HepG2 (cell line): Measurements from ENCODE around the gene DEFB128. TPM values are rescaled to one million over a fixed set of nuclear protein-coding genes. Genes with fewer than 3 reads are reported as not detected.

Experiments used
- ATAC-seq: fragments of 200-7000 bp; cut with Tn5 transposase; 3 replicates; pipeline ENCODE4 v1.9.1; 2020; ENCODE audit warnings: mild to moderate bottlenecking, moderate library complexity
- BruUV-seq: library from RNA; stranded (reverse); fragments of 400-500 nt; replicated peaks from 2 replicates; lab custom pipeline; 2021; lab: Mats Ljungman, UMichigan
- CTCF ChIA-PET: fragments of 300-600 bp; formaldehyde crosslinking; extraction: SDS; loops from one replicate; lab custom pipeline; 2021; ENCODE audit warnings: low total read pairs, inconsistent platforms, low intra/inter-chr PET ratio; lab: Yijun Ruan, JAX
- POLR2A ChIA-PET: fragments of 350-600 bp; sonication (Branson Sonifier 250); formaldehyde crosslinking; loops from one replicate; lab custom pipeline; 2020; ENCODE audit warnings: antibody characterized with exemption, inconsistent platforms; lab: Yijun Ruan, JAX
- DNase-seq: peaks from one replicate; pipeline ENCODE4 v3.0.0-alpha.2; 2015; ENCODE audit warnings: low spot score
- FAIRE-seq: peaks from 3 replicates; lab custom pipeline; 2011; peaks lifted over from hg19 to GRCh38; lab: Jason Lieb, UNC
- H2AFZ ChIP-seq: one replicate; pipeline ENCODE4 v1.6.1; 2011; ENCODE audit warnings: low read length, inconsistent platforms
- H3K27ac ChIP-seq: fragments of 300-600 bp; 3 replicates; pipeline ENCODE4 v1.8.0; 2011; ENCODE audit warnings: mixed run types, mild to moderate bottlenecking, mixed read lengths, low read length, inconsistent platforms; ENCODE audit not compliant: insufficient read depth; ENCODE audit errors: extremely low read length
- H3K27me3 ChIP-seq, 2 experiments: fragments of 200-600 bp in 1 of 2; 2 replicates in 1 of 2; 3 replicates in 1 of 2; pipeline versions ENCODE4 v1.6.0 to v1.8.0; 2011; ENCODE audit warnings: low read length in 2 of 2, mild to moderate bottlenecking in 2 of 2, moderate library complexity in 2 of 2, inconsistent platforms in 1 of 2; ENCODE audit not compliant: insufficient read depth in 2 of 2, control insufficient read depth in 1 of 2
- H3K36me3 ChIP-seq, 2 experiments: fragments of 200-600 bp in 1 of 2; replicated peaks in 1 of 2; 2 replicates in 1 of 2; 3 replicates in 1 of 2; pipeline versions ENCODE4 v1.5.1 to v1.8.0; 2011; ENCODE audit warnings: low read length in 2 of 2, inconsistent platforms in 1 of 2; ENCODE audit not compliant: insufficient read depth in 2 of 2, control insufficient read depth in 1 of 2
- H3K4me1 ChIP-seq: 2 replicates; pipeline ENCODE4 v1.5.1; 2012; ENCODE audit warnings: low read length, inconsistent platforms; ENCODE audit not compliant: insufficient read depth
- H3K4me2 ChIP-seq: 2 replicates; pipeline ENCODE4 v1.6.0; 2011; ENCODE audit warnings: low read depth, low read length, inconsistent platforms
- H3K4me3 ChIP-seq, 3 experiments: fragments of 200-600 bp in 1 of 3; sonication (generic), shearing (Covaris generic) in 1 of 3; replicated peaks in 1 of 3; 2 replicates each; pipeline ENCODE4 v1.5.1; 2011 to 2016; ENCODE audit warnings: low read length in 3 of 3, inconsistent platforms in 2 of 3, low read depth in 2 of 3, mild to moderate bottlenecking in 2 of 3, control low read depth in 1 of 3, mixed read lengths in 1 of 3; ENCODE audit not compliant: insufficient read depth in 1 of 3
- H3K79me2 ChIP-seq: one replicate; pipeline ENCODE4 v1.6.1; 2011; ENCODE audit warnings: low read length, inconsistent platforms; ENCODE audit not compliant: insufficient read depth
- H3K9ac ChIP-seq: 2 replicates; pipeline ENCODE4 v1.6.0; 2011; ENCODE audit warnings: mild to moderate bottlenecking, low read depth, low read length, inconsistent platforms; ENCODE audit not compliant: insufficient read depth
- H3K9me3 ChIP-seq: 2 replicates; pipeline ENCODE4 v1.5.1; 2012; ENCODE audit warnings: mild to moderate bottlenecking, low read length
- H4K20me1 ChIP-seq: 2 replicates; pipeline ENCODE4 v1.6.0; 2011; ENCODE audit warnings: inconsistent platforms, mild to moderate bottlenecking, low read length, moderate library complexity; ENCODE audit not compliant: insufficient read depth
- PRPF4 ChIP-seq: fragments of 200-400 bp; formaldehyde crosslinking; IDR thresholded peaks from 2 replicates; pipeline ENCODE4 v1.6.1; 2016; ENCODE audit warnings: low read length, low read depth; ENCODE audit not compliant: poor library complexity, severe bottlenecking
- TAF1 ChIP-seq: sonication (generic); formaldehyde crosslinking; IDR thresholded peaks from 2 replicates; pipeline ENCODE4 v1.4.0; 2020; ENCODE audit warnings: missing genetic modification reagents
- ZNF331 ChIP-seq: sonication (generic); formaldehyde crosslinking; IDR thresholded peaks from 2 replicates; pipeline ENCODE4 v1.4.0; 2020; ENCODE audit warnings: missing genetic modification reagents
- WGBS: methylation state at CpG from one replicate; pipeline ENCODE4 v1.1.6; 2017; ENCODE audit warnings: low lambda C conversion rate; 5-methylcytosine and 5-hydroxymethylcytosine counted together
- in situ Hi-C: cut with HindIII; loops from 2 replicates; pipeline ENCODE4 v1.10.0; 2017; ENCODE audit warnings: low pct_unique_long_range_greater_than_20kb; ENCODE audit not compliant: extremely low pct_ligation_motif_present
- intact Hi-C: fragments of 100-400 bp; cut with micrococcal nuclease; formaldehyde crosslinking; loops from one replicate; pipeline ENCODE4 v1.10.0; 2022; ENCODE audit not compliant: unreplicated experiment
- polyA plus RNA-seq, 8 experiments: library from polyadenylated mRNA; depleted of rRNA in 3 of 8; stranded (reverse) in 7 of 8; unstranded in 1 of 8; fragments of >200 nt; fragmentation: Illumina TruSeq in 4 of 8; extraction: Trizol in 4 of 8; gene quantifications; 2 replicates each; pipeline versions ENCODE4 v1.2.1 to v1.2.3, GENCODE V29; 2011 to 2016; ENCODE audit warnings: low read depth in 4 of 8, missing spikeins in 1 of 8, mixed read lengths in 1 of 8; ENCODE audit not compliant: insufficient read depth in 1 of 8
- total RNA-seq, 5 experiments: library from RNA; depleted of rRNA; stranded (reverse); fragments of >200 nt; fragmentation: Illumina TruSeq; extraction: Trizol; gene quantifications; 2 replicates each; pipeline ENCODE4 v1.2.3, GENCODE V29; 2016; ENCODE audit warnings: low read depth in 1 of 5
- TF ChIP-seq, protein P1 (sequence below): IDR thresholded peaks from 2 replicates; pipeline ENCODE4 v1.6.1; 2012; ENCODE audit warnings: low read depth, low read length, improper control_type of control experiment
- TF ChIP-seq, protein P2 (sequence below): sonication (generic); formaldehyde crosslinking; IDR thresholded peaks from 2 replicates; pipeline ENCODE4 v1.8.1; 2023; ENCODE audit warnings: mild to moderate bottlenecking, inconsistent platforms, moderate library complexity, missing genetic modification reagents, borderline replicate concordance
- TF ChIP-seq, protein P3 (sequence below): sonication (generic); formaldehyde crosslinking; IDR thresholded peaks from 2 replicates; pipeline ENCODE4 v1.5.0; 2020; ENCODE audit warnings: missing genetic modification reagents, mild to moderate bottlenecking, borderline replicate concordance
- TF ChIP-seq, protein P4 (sequence below): sonication (generic); formaldehyde crosslinking; IDR thresholded peaks from 2 replicates; pipeline ENCODE4 v1.4.0; 2020; ENCODE audit warnings: missing genetic modification reagents, borderline replicate concordance

Gene DEFB128
- total and polyA plus RNA-seq, 2 of the 13 experiments (the other 11 are each of a cell fraction or from before 2014, with no cell fraction given), result not detected

DNA sequence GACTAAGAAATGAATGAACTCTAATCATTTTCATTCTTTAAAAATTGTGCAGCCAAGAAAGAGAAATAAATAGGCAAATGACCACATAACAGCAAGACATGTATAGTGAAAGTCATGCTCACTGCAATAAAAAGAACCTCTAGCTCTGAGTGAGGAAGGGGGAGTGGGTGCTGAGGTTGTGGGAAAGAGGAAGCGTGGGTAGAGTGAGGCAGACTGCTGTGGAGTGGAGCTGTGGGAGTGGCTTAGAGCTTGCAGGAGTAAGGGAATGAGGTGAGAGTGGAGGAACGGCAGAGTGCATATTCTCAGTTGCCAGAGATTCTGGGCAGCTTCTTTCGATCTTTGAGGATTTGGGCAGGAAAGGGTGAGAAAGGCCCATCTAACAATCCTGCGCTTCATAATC lies 48.0 kb upstream of the DEFB128 start:
- Histone ChIP-seq H3K27me3 (peaks cover 2 to 15% of the 10 kb centered on the region in 2 experiments; a peak in 3 of 5 replicates), H3K4me1 (no peaks in the 10 kb centered on the region), H3K27ac (no peak overlapping the region), H3K9ac (no peak overlapping the region), H3K4me3 (no peak overlapping the region), H4K20me1 (no peaks in the 10 kb centered on the region), H3K79me2 (no peaks in the 10 kb centered on the region), H3K9me3 (no peaks in the 10 kb centered on the region), H3K36me3 (no peaks in the 10 kb centered on the region), H2AFZ (no peak overlapping the region), H3K4me2 (no peak overlapping the region)
- intact Hi-C loops, result no loop called here
- no peak for DNase-seq
- 43% methylated on average over 4 of the region's 4 CpGs for WGBS
- ATAC-seq, result no peak
- TF ChIP-seq, protein P1, sequence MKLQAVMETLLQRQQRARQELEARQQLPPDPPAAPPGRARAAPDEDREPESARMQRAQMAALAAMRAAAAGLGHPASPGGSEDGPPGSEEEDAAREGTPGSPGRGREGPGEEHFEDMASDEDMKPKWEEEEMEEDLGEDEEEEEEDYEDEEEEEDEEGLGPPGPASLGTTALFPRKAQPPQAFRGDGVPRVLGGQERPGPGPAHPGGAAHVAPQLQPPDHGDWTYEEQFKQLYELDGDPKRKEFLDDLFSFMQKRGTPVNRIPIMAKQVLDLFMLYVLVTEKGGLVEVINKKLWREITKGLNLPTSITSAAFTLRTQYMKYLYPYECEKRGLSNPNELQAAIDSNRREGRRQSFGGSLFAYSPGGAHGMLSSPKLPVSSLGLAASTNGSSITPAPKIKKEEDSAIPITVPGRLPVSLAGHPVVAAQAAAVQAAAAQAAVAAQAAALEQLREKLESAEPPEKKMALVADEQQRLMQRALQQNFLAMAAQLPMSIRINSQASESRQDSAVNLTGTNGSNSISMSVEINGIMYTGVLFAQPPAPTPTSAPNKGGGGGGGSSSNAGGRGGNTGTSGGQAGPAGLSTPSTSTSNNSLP, result no peak
- TF ChIP-seq, protein P2, sequence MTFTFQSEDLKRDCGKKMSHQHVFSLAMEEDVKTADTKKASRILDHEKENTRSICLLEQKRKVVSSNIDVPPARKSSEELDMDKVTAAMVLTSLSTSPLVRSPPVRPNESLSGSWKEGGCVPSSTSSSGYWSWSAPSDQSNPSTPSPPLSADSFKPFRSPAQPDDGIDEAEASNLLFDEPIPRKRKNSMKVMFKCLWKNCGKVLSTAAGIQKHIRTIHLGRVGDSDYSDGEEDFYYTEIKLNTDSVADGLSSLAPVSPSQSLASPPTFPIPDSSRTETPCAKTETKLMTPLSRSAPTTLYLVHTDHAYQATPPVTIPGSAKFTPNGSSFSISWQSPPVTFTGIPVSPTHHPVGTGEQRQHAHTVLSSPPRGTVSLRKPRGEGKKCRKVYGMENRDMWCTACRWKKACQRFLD (CRISPR knock-in tag), result no peak
- TF ChIP-seq, protein P3, sequence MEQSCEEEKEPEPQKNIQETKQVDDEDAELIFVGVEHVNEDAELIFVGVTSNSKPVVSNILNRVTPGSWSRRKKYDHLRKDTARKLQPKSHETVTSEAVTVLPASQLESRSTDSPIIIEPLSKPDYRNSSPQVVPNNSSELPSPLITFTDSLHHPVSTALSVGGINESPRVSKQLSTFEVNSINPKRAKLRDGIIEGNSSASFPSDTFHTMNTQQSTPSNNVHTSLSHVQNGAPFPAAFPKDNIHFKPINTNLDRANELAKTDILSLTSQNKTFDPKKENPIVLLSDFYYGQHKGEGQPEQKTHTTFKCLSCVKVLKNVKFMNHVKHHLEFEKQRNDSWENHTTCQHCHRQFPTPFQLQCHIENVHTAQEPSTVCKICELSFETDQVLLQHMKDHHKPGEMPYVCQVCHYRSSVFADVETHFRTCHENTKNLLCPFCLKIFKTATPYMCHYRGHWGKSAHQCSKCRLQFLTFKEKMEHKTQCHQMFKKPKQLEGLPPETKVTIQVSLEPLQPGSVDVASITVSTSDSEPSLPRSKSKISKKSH (CRISPR knock-in tag), result no peak
- TF ChIP-seq ZNF331 (CRISPR knock-in tag) (no peak), TAF1 (CRISPR knock-in tag) (no peak), PRPF4 (no peak)
- TF ChIP-seq, protein P4, sequence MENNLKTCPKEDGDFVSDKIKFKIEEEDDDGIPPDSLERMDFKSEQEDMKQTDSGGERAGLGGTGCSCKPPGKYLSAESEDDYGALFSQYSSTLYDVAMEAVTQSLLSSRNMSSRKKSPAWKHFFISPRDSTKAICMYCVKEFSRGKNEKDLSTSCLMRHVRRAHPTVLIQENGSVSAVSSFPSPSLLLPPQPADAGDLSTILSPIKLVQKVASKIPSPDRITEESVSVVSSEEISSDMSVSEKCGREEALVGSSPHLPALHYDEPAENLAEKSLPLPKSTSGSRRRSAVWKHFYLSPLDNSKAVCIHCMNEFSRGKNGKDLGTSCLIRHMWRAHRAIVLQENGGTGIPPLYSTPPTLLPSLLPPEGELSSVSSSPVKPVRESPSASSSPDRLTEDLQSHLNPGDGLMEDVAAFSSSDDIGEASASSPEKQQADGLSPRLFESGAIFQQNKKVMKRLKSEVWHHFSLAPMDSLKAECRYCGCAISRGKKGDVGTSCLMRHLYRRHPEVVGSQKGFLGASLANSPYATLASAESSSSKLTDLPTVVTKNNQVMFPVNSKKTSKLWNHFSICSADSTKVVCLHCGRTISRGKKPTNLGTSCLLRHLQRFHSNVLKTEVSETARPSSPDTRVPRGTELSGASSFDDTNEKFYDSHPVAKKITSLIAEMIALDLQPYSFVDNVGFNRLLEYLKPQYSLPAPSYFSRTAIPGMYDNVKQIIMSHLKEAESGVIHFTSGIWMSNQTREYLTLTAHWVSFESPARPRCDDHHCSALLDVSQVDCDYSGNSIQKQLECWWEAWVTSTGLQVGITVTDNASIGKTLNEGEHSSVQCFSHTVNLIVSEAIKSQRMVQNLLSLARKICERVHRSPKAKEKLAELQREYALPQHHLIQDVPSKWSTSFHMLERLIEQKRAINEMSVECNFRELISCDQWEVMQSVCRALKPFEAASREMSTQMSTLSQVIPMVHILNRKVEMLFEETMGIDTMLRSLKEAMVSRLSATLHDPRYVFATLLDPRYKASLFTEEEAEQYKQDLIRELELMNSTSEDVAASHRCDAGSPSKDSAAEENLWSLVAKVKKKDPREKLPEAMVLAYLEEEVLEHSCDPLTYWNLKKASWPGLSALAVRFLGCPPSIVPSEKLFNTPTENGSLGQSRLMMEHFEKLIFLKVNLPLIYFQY (CRISPR knock-in tag), result no peak
- no peak for FAIRE-seq
- no TSS peak for BruUV-seq
- ChIA-PET CTCF (no interaction called here), POLR2A (no interaction called here)
- in situ Hi-C loops, result no loop called here
